Mesenchymal stem cell (in vitro differentiated cells and primary cell): Measurements from ENCODE around the gene CYTH3.

ENCODE experiments used
- DNase-seq: peaks from one replicate; pipeline ENCODE4 v3.0.0-alpha.2; 2013
- H2AFZ ChIP-seq: one replicate; pipeline ENCODE4 v1.6.1; 2013; ENCODE audit warnings: low read depth, mild to moderate bottlenecking, control low read depth, inconsistent platforms, low read length, moderate library complexity
- H2AK5ac ChIP-seq: 2 replicates; pipeline ENCODE4 v1.6.1; 2013; ENCODE audit warnings: low read length, moderate library complexity, mild to moderate bottlenecking, inconsistent platforms; ENCODE audit not compliant: severe bottlenecking
- H2BK120ac ChIP-seq: one replicate; pipeline ENCODE4 v1.6.1; 2013; ENCODE audit warnings: low read depth, mild to moderate bottlenecking, inconsistent platforms, low read length, moderate library complexity
- H2BK12ac ChIP-seq, 2 experiments: one replicate each; pipeline ENCODE4 v1.6.1; 2013; ENCODE audit warnings: inconsistent platforms in 2 of 2, low read length in 2 of 2, mild to moderate bottlenecking in 2 of 2, moderate library complexity in 2 of 2, control low read depth in 1 of 2
- H2BK15ac ChIP-seq: one replicate; pipeline ENCODE4 v1.6.1; 2013; ENCODE audit warnings: mild to moderate bottlenecking, low read depth, inconsistent platforms; ENCODE audit not compliant: poor library complexity, severe bottlenecking
- H2BK5ac ChIP-seq: 2 replicates; pipeline ENCODE4 v1.6.1; 2013; ENCODE audit warnings: low read depth, mild to moderate bottlenecking, low read length, control low read depth, inconsistent platforms; ENCODE audit not compliant: poor library complexity, severe bottlenecking
- H3K14ac ChIP-seq, 2 experiments: one replicate each; pipeline ENCODE4 v1.6.1; 2013; ENCODE audit warnings: inconsistent platforms in 2 of 2, low read length in 2 of 2, control low read depth in 1 of 2, mild to moderate bottlenecking in 1 of 2, moderate library complexity in 1 of 2
- H3K18ac ChIP-seq, 2 experiments: one replicate each; pipeline ENCODE4 v1.6.1; 2013; ENCODE audit warnings: inconsistent platforms in 2 of 2, low read length in 2 of 2, control low read depth in 1 of 2, low read depth in 1 of 2, mild to moderate bottlenecking in 1 of 2
- H3K23ac ChIP-seq, 2 experiments: one replicate each; pipeline ENCODE4 v1.6.1; 2013; ENCODE audit warnings: inconsistent platforms in 2 of 2, low read length in 2 of 2, mild to moderate bottlenecking in 2 of 2, moderate library complexity in 2 of 2, control low read depth in 1 of 2
- H3K27ac ChIP-seq: 2 replicates; pipeline ENCODE4 v1.5.1; 2013; ENCODE audit warnings: mild to moderate bottlenecking, moderate library complexity, low read length, control low read depth, inconsistent platforms; ENCODE audit not compliant: poor library complexity, severe bottlenecking
- H3K27me3 ChIP-seq, 2 experiments: 2 replicates each; pipeline versions ENCODE4 v1.6.1 to v1.7.0; 2013; ENCODE audit warnings: low read length in 2 of 2, mild to moderate bottlenecking in 2 of 2, moderate library complexity in 2 of 2, control low read depth in 1 of 2, inconsistent platforms in 1 of 2; ENCODE audit not compliant: control insufficient read depth in 1 of 2, insufficient read depth in 1 of 2
- H3K36me3 ChIP-seq, 2 experiments: 2 replicates each; pipeline versions ENCODE4 v1.6.1 to v1.7.0; 2013; ENCODE audit warnings: low read length in 2 of 2, control low read depth in 1 of 2, inconsistent platforms in 1 of 2, low read depth in 1 of 2, mild to moderate bottlenecking in 1 of 2; ENCODE audit not compliant: insufficient read depth in 2 of 2, control insufficient read depth in 1 of 2
- H3K4ac ChIP-seq, 2 experiments: one replicate each; pipeline ENCODE4 v1.6.1; 2013; ENCODE audit warnings: inconsistent platforms in 2 of 2, low read length in 2 of 2, mild to moderate bottlenecking in 2 of 2, moderate library complexity in 2 of 2, control low read depth in 1 of 2, low read depth in 1 of 2
- H3K4me1 ChIP-seq: 2 replicates; pipeline ENCODE4 v1.6.1; 2013; ENCODE audit warnings: low read depth, low read length, control low read depth; ENCODE audit not compliant: control insufficient read depth, insufficient read depth
- H3K4me2 ChIP-seq: 2 replicates; pipeline ENCODE4 v1.6.1; 2013; ENCODE audit warnings: low read length, mild to moderate bottlenecking, inconsistent platforms; ENCODE audit not compliant: poor library complexity, severe bottlenecking
- H3K4me3 ChIP-seq, 2 experiments: 2 replicates each; pipeline versions ENCODE4 v1.5.1 to v1.7.0; 2013; ENCODE audit warnings: low read length in 2 of 2, mild to moderate bottlenecking in 2 of 2, control low read depth in 1 of 2, low read depth in 1 of 2; ENCODE audit not compliant: insufficient read depth in 1 of 2
- H3K79me1 ChIP-seq: replicated peaks from 2 replicates; pipeline ENCODE4 v1.6.1; 2013; ENCODE audit warnings: mild to moderate bottlenecking, control low read depth, low read length, inconsistent platforms; ENCODE audit not compliant: poor library complexity, severe bottlenecking
- H3K9ac ChIP-seq: 2 replicates; pipeline ENCODE4 v1.7.0; 2013; ENCODE audit warnings: mild to moderate bottlenecking, low read length, moderate library complexity
- H3K9me3 ChIP-seq: 2 replicates; pipeline ENCODE4 v1.7.0; 2013; ENCODE audit warnings: mild to moderate bottlenecking, low read length; ENCODE audit not compliant: control insufficient read depth
- H4K8ac ChIP-seq: one replicate; pipeline ENCODE4 v1.6.1; 2013; ENCODE audit warnings: inconsistent platforms, mild to moderate bottlenecking, low read length, moderate library complexity
- H4K91ac ChIP-seq: one replicate; pipeline ENCODE4 v1.6.1; 2013; ENCODE audit warnings: mild to moderate bottlenecking, low read length, inconsistent platforms
- WGBS: methylation state at CpG from one replicate; pipeline ENCODE4 v1.1.7; 2013; ENCODE audit warnings: mixed read lengths; 5-methylcytosine and 5-hydroxymethylcytosine counted together

Gene CYTH3

DNA sequence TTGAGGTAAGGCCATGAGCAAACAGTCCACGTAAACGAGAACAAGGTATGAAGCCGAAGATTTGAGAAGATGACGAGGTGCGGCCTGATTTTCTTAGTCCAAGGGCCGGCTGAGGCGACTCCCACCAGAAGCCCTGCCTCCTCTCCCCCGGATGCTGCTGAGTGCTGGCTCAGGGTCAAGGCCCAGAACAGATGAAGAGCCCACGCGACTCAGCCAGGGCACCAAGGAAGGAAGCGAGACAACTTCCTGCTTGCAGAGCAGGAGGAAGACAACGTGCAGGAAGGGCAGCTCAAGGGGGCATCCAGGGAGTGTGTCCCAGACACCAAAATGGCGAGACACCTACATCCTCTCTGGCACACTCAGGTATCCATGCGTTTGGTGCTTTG is 99.5 kb downstream of the CYTH3 start:
- Histone ChIP-seq H3K27me3 (no peaks in the 10 kb centered on the region), H2BK15ac (no peak overlapping the region), H3K4me1 (peaks cover 5% of the 10 kb centered on the region), H3K18ac (no peak overlapping the region), H2BK12ac (no peak overlapping the region), H3K14ac (no peak overlapping the region), H3K4ac (no peak overlapping the region), H2AK5ac (no peak overlapping the region), H3K23ac (no peak overlapping the region), H3K9ac (no peak overlapping the region), H2BK5ac (no peak overlapping the region), H2BK120ac (no peak overlapping the region), H3K4me2 (no peak overlapping the region), H3K9me3 (no peaks in the 10 kb centered on the region), H3K79me1 (peaks cover 9% of the 10 kb centered on the region), H2AFZ (no peak overlapping the region), H3K36me3 (peaks cover 59 to 66% of the 10 kb centered on the region in 2 experiments), H3K4me3 (no peak overlapping the region), H4K8ac (no peak overlapping the region), H4K91ac (no peak overlapping the region), H3K27ac (no peak overlapping the region)
- no peak for DNase-seq
- 83% methylated on average over 14 of the region's 14 CpGs for WGBS

DNA sequence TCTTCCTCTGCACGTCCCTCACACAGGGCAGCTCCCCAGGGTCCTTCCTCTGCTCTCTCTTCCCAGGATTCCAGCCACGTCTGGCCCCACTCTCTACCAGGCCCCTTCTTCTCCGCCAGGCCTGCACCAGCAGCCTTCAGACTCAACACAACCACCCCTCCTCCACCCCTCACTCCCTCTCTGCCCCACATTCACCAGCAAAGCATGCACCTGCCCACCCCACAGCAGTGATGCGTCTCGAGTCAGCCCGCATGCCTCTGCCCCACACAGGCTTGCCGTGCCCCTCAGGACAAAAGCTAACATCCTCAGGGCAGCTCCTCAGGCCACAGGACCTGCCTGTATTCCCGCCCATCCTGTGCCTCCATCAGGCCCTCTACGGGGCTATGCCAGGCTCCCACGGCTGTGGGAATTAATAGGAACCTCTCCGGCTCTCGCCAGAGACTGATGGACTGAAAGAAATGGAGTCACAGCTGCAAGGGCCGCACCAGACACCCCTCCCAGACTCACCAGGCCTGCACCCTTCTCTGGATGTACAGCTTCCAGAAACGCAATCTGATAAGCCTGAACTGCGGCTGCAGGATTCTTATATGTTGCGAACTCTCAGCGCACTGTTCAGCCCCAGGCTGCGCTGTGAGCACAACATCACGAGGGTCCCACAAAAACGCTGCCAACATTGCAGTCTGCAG is 100.1 kb downstream of the CYTH3 start:
- H4K91ac ChIP-seq = no peak overlapping the region
- H3K14ac ChIP-seq = no peak overlapping the region
- no peak overlapping the region for H3K4ac ChIP-seq
- H3K4me2 ChIP-seq = no peak overlapping the region
- H2AK5ac ChIP-seq = no peak overlapping the region
- H3K4me3 ChIP-seq = no peak overlapping the region
- peaks cover 7% of the 10 kb centered on the region for H3K79me1 ChIP-seq
- H3K36me3 ChIP-seq = peaks cover 61 to 64% of the 10 kb centered on the region in 2 experiments
- no peak for DNase-seq
- H2BK120ac ChIP-seq = no peak overlapping the region
- no peak overlapping the region for H2BK15ac ChIP-seq
- no peak overlapping the region for H2BK5ac ChIP-seq
- no peak overlapping the region for H3K23ac ChIP-seq
- H2BK12ac ChIP-seq = no peak overlapping the region
- no peak overlapping the region for H4K8ac ChIP-seq
- no peak overlapping the region for H2AFZ ChIP-seq
- no peaks in the 10 kb centered on the region for H3K9me3 ChIP-seq
- H3K27ac ChIP-seq = no peak overlapping the region
- no peak overlapping the region for H3K9ac ChIP-seq
- WGBS = 78% methylated on average over 20 of the region's 20 CpGs
- peaks cover 5% of the 10 kb centered on the region for H3K4me1 ChIP-seq
- no peak overlapping the region for H3K18ac ChIP-seq
- no peaks in the 10 kb centered on the region for H3K27me3 ChIP-seq

DNA sequence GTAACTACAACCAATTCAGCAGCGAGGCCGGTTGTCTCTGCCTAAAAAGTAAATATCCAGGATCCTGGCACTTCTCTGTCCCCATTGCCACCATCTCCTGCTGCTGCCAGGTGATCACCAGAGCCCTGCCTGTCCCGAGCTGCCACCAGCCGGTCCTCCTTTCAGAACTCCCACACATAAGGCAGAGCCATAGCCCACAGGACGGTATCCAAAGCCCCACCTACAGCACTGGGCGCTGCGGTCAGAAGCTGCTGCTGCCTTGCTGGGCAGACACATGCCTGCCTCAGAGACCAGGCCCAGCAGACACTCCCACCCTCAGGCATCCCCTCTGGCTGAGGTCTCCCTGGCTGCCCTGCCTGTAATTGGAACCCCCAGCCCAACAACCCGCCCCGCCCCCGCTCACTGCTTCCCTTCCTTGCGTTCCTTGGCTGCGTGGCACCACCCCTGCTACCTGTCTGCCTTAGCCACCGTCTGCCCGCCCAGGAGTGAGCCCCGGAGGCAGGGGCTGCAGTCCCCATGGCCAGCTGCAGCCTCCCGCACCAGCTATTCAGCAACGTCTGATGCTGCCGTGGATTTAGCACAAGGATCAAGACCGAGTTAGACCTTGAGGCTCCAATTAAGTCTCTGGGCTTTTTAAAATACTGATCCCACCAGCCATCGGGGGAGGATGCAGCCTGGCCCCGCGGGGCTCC is 100.7 kb downstream of the CYTH3 start:
- 69% methylated on average over 22 of the region's 22 CpGs for WGBS
- Histone ChIP-seq H2AFZ (no peak overlapping the region), H3K18ac (no peak overlapping the region), H3K4me3 (no peak overlapping the region), H3K4me2 (no peak overlapping the region), H3K14ac (peak overlapping the region in 1 of 2 experiments; percentile 46), H3K9me3 (no peaks in the 10 kb centered on the region), H3K27ac (no peak overlapping the region), H3K4ac (no peak overlapping the region), H2BK5ac (no peak overlapping the region), H4K91ac (peak overlapping the region; percentile 41), H3K27me3 (no peaks in the 10 kb centered on the region), H3K4me1 (peaks cover 5% of the 10 kb centered on the region), H2BK15ac (no peak overlapping the region), H4K8ac (no peak overlapping the region), H3K9ac (no peak overlapping the region), H3K23ac (no peak overlapping the region), H3K36me3 (peaks cover 60 to 64% of the 10 kb centered on the region in 2 experiments), H2BK12ac (no peak overlapping the region), H2BK120ac (no peak overlapping the region), H3K79me1 (peaks cover 8% of the 10 kb centered on the region), H2AK5ac (no peak overlapping the region)
- DNase-seq = no peak

DNA sequence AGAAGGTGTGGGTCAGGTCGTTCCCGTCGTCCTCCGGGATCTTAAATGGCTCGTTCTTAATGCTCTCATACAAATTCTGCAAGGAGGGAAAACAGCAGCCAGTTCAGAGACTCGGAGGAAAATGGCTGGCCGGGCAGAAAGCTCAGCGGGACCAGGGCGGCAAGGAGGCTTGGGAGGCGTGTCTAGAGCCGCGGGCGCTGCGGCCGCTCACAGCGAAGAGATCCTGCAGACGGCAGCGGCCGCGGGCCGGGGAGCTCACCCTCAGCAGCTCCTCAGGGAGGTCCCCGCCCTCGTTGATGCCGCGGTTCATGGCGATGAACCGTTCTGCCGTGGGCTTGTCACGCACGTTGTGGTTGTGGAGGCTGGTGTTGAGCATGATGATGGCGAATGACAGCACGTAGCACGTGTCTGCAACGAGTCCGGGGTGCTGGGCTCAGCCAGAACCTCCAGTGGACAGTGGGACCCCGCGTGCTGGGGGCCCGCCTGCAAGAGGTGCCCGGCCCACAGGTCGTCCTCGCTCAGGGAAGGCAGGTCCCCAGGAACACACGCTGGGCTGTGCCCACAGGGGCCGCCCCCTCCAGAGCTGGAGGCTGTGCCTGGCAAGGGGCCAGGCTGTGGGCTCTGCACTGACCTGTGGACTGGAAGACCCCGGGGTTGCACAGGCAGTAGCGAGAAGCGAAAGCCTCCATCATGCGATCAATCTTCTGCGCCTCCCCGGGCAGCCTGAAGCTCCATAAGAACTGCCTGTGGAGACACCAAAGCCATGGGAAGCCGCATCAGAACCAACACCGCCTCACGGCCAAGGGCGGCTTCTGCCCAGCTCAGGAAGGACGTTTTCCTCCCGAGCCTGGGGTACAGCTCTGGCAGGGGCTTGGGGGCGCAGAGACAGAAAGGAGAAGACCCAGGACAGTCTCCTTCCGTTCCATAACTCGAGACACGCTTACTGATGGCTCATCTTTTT is 101.6 kb downstream of the CYTH3 start:
- Histone ChIP-seq H2BK15ac (no peak overlapping the region), H4K91ac (no peak overlapping the region), H3K18ac (no peak overlapping the region), H3K9ac (no peak overlapping the region), H2AFZ (no peak overlapping the region), H3K23ac (no peak overlapping the region), H3K9me3 (no peaks in the 10 kb centered on the region), H2BK120ac (no peak overlapping the region), H3K4me3 (no peak overlapping the region), H4K8ac (no peak overlapping the region), H3K79me1 (peaks cover 10% of the 10 kb centered on the region), H3K4me2 (no peak overlapping the region), H3K27ac (no peak overlapping the region), H3K4me1 (peaks cover 5% of the 10 kb centered on the region), H2AK5ac (no peak overlapping the region), H3K36me3 (peaks cover 59 to 67% of the 10 kb centered on the region in 2 experiments), H2BK5ac (no peak overlapping the region), H3K4ac (no peak overlapping the region), H3K14ac (no peak overlapping the region), H3K27me3 (no peaks in the 10 kb centered on the region), H2BK12ac (no peak overlapping the region)
- DNase-seq = no peak
- WGBS = 95% methylated on average over 59 of the region's 59 CpGs
